Activated CD4-positive, alpha-beta memory T cell treated with anti-CD3 and anti-CD28 coated beads for 36 hours (primary cell): ENCODE results near the gene C20orf144. TPM values are rescaled to one million over a fixed set of nuclear protein-coding genes. Genes with fewer than 3 reads are reported as not detected.

ENCODE experiments used
- CTCF ChIA-PET: fragments of 350-600 bp; sonication (Branson Sonifier 250); formaldehyde crosslinking; loops from one replicate; lab custom pipeline; 2021; ENCODE audit warnings: antibody characterized with exemption, inconsistent platforms; lab: Charles Lee
- POLR2A ChIA-PET: fragments of 350-600 bp; sonication (Branson Sonifier 250); formaldehyde crosslinking; loops from one replicate; lab custom pipeline; 2021; ENCODE audit warnings: antibody characterized with exemption; lab: Charles Lee
- DNase-seq: peaks from one replicate; pipeline ENCODE4 v3.0.0-alpha.2; 2020
- H3K27ac Mint-ChIP-seq: one replicate; pipeline ENCODE4 v1.8.0; 2021; ENCODE audit warnings: mixed read lengths
- H3K27me3 Mint-ChIP-seq: one replicate; pipeline ENCODE4 v1.8.0; 2021; ENCODE audit warnings: mixed read lengths
- H3K36me3 Mint-ChIP-seq: one replicate; pipeline ENCODE4 v1.8.0; 2021; ENCODE audit warnings: mixed read lengths
- H3K4me1 Mint-ChIP-seq: one replicate; pipeline ENCODE4 v1.8.0; 2021; ENCODE audit warnings: low read depth, mixed read lengths
- H3K4me3 Mint-ChIP-seq: one replicate; pipeline ENCODE4 v1.8.0; 2021; ENCODE audit warnings: mild to moderate bottlenecking, mixed read lengths
- H3K9me3 Mint-ChIP-seq: one replicate; pipeline ENCODE4 v1.8.0; 2021; ENCODE audit warnings: mixed read lengths
- intact Hi-C: fragments of 100-400 bp; cut with micrococcal nuclease; formaldehyde crosslinking; loops from one replicate; pipeline ENCODE4 v1.15.1; 2023
- total RNA-seq, 2 experiments: library from RNA; stranded (reverse); gene quantifications; one replicate each; pipeline ENCODE4 v1.2.3, GENCODE V29; 2021

C20orf144 gene
- total RNA-seq, 2 experiments from 2014 or later: 0.26 to 0.31 TPM

- Mint-ChIP-seq H3K36me3 (no peaks in the 10 kb centered on the region), H3K4me1 (peaks cover 37% of the 10 kb centered on the region), H3K9me3 (no peaks in the 10 kb centered on the region), H3K27ac (peak overlapping the region; percentile 71), H3K27me3 (no peaks in the 10 kb centered on the region), H3K4me3 (peak overlapping the region; percentile 78)
- CTCF ChIA-PET: interaction anchor here (0.6 to 5.5 kb wide), 39 partner anchors 8 to 375 kb away, joined by 3 to 55 read pairs (median 6); partner anchors contain the start of genes CBFA2T2, CDK5RAP1, NECAB3 and PXMP4
- POLR2A ChIA-PET: interaction anchor here (0.8 to 3.0 kb wide), 12 partner anchors 10 to 326 kb away, joined by 3 to 21 read pairs (median 10); partner anchors contain the start of genes CBFA2T2, E2F1, RALY and SNTA1
- intact Hi-C loops: loop anchor here (5.0 kb wide), 2 partner anchors 225 to 265 kb away; partner anchors contain the start of genes CDK5RAP1 and SNTA1
- peak; percentile 64 for DNase-seq
These were observed 5.1 kb downstream of the C20orf144 start for GRCh38 chr20:33667245-33667675.

- peak; percentile 87 for DNase-seq
- Mint-ChIP-seq H3K4me3 (peak overlapping the region; percentile 78), H3K27me3 (no peaks in the 10 kb centered on the region), H3K4me1 (peaks cover 34% of the 10 kb centered on the region), H3K9me3 (no peaks in the 10 kb centered on the region), H3K36me3 (no peaks in the 10 kb centered on the region), H3K27ac (peak overlapping the region; percentile 71)
- ChIA-PET CTCF (interaction anchor here (0.6 to 5.5 kb wide), 41 partner anchors 7 to 376 kb away, joined by 3 to 55 read pairs (median 6); partner anchors contain the start of genes CBFA2T2, CDK5RAP1, NECAB3 and PXMP4), POLR2A (interaction anchor here (0.6 to 3.0 kb wide), 15 partner anchors 10 to 325 kb away, joined by 3 to 21 read pairs (median 6); partner anchors contain the start of genes CBFA2T2, E2F1, RALY and SNTA1)
- intact Hi-C loops: loop anchor here (1.0 to 5.0 kb wide), 3 partner anchors 211 to 266 kb away; partner anchors contain the start of genes CDK5RAP1 and SNTA1
These were observed 5.7 kb downstream of the C20orf144 start for GRCh38 chr20:33667676-33668465.

GRCh38 chr20:33668466-33669155 lies 6.5 kb downstream of the C20orf144 start:
- ChIA-PET POLR2A (interaction anchor here (0.6 to 3.0 kb wide), 11 partner anchors 11 to 325 kb away, joined by 3 to 21 read pairs (median 6); partner anchors contain the start of genes CBFA2T2, RALY and ZNF341), CTCF (interaction anchor here (0.7 to 5.5 kb wide), 31 partner anchors 11 to 377 kb away, joined by 3 to 55 read pairs (median 7); partner anchors contain the start of genes CBFA2T2, CDK5RAP1, PXMP4 and SNTA1)
- Mint-ChIP-seq H3K36me3 (no peaks in the 10 kb centered on the region), H3K4me3 (peak overlapping the region; percentile 78), H3K27ac (peak overlapping the region; percentile 33), H3K27me3 (no peaks in the 10 kb centered on the region), H3K4me1 (peaks cover 41% of the 10 kb centered on the region), H3K9me3 (no peaks in the 10 kb centered on the region)
- intact Hi-C loops: loop anchor here (1.0 to 5.0 kb wide), 3 partner anchors 211 to 266 kb away; partner anchors contain the start of genes CDK5RAP1 and SNTA1
- DNase-seq: no peak

- peaks cover 41% of the 10 kb centered on the region for H3K4me1 Mint-ChIP-seq
- no peak overlapping the region for H3K27ac Mint-ChIP-seq
- H3K27me3 Mint-ChIP-seq: no peaks in the 10 kb centered on the region
These were observed 7.1 kb downstream of the C20orf144 start for GRCh38 chr20:33669224-33669623.

GRCh38 chr20:33669873-33670640 lies 7.9 kb downstream of the C20orf144 start:
- Mint-ChIP-seq H3K4me3 (no peak overlapping the region), H3K9me3 (no peaks in the 10 kb centered on the region), H3K4me1 (peaks cover 36% of the 10 kb centered on the region), H3K27ac (no peak overlapping the region), H3K27me3 (no peaks in the 10 kb centered on the region), H3K36me3 (no peaks in the 10 kb centered on the region)
- intact Hi-C loops: loop anchor here (5.0 kb wide), 2 partner anchors 228 to 268 kb away; partner anchors contain the start of genes CDK5RAP1 and SNTA1
- DNase-seq: no peak
- ChIA-PET CTCF (interaction anchor here (2.5 to 4.6 kb wide), 3 partner anchors 212 to 222 kb away, joined by 7 to 32 read pairs (median 9); no protein-coding TSS in a partner anchor), POLR2A (interaction anchor here (0.6 to 0.9 kb wide), 2 partner anchors 123 to 434 kb away, joined by 3 read pairs; no protein-coding TSS in a partner anchor)

More at GRCh38 chr20:33669224-33669623, 7.1 kb downstream of the C20orf144 start:
- ChIA-PET CTCF (interaction anchor here (0.5 to 5.5 kb wide), 11 partner anchors 10 to 268 kb away, joined by 3 to 55 read pairs (median 17); partner anchors contain the start of genes CBFA2T2, CDK5RAP1 and ZNF341), POLR2A (interaction anchor here (1.4 to 3.0 kb wide), 3 partner anchors 12 to 180 kb away, joined by 3 to 20 read pairs (median 3); partner anchors contain the start of gene CBFA2T2)
- H3K36me3 Mint-ChIP-seq: no peaks in the 10 kb centered on the region
- DNase-seq: no peak
- no peak overlapping the region for H3K4me3 Mint-ChIP-seq
- no peaks in the 10 kb centered on the region for H3K9me3 Mint-ChIP-seq
- intact Hi-C loops: loop anchor here (5.0 kb wide), 2 partner anchors 227 to 267 kb away; partner anchors contain the start of genes CDK5RAP1 and SNTA1

GRCh38 chr20:33670715-33671499 lies 8.8 kb downstream of the C20orf144 start:
- Mint-ChIP-seq H3K4me1 (peaks cover 35% of the 10 kb centered on the region), H3K9me3 (no peaks in the 10 kb centered on the region), H3K27ac (no peak overlapping the region), H3K27me3 (no peaks in the 10 kb centered on the region), H3K4me3 (no peak overlapping the region), H3K36me3 (peaks cover under 1% of the 10 kb centered on the region)
- CTCF ChIA-PET: interaction anchor here (0.6 to 4.6 kb wide), 3 partner anchors 57 to 217 kb away, joined by 3 to 32 read pairs (median 7); no protein-coding TSS in a partner anchor
- no peak for DNase-seq
- POLR2A ChIA-PET: interaction anchor here (0.6 to 0.9 kb wide), 3 partner anchors 8 to 433 kb away, joined by 3 read pairs; partner anchors contain the start of gene C20orf144
- intact Hi-C loops: no loop called here

GRCh38 chr20:33671573-33672288 lies 9.6 kb downstream of the C20orf144 start:
- Mint-ChIP-seq H3K9me3 (no peaks in the 10 kb centered on the region), H3K36me3 (peaks cover 7% of the 10 kb centered on the region), H3K4me3 (no peak overlapping the region), H3K4me1 (peaks cover 32% of the 10 kb centered on the region), H3K27me3 (no peaks in the 10 kb centered on the region), H3K27ac (no peak overlapping the region)
- ChIA-PET POLR2A (interaction anchor here (0.7 to 1.2 kb wide), 2 partner anchors 7 to 9 kb away, joined by 3 to 4 read pairs; partner anchors contain the start of gene C20orf144), CTCF (interaction anchor here (0.6 to 2.5 kb wide), 2 partner anchors 8 to 214 kb away, joined by 3 to 7 read pairs; no protein-coding TSS in a partner anchor)
- no peak for DNase-seq
- intact Hi-C loops: no loop called here

- ChIA-PET POLR2A (interaction anchor here (1.2 to 1.3 kb wide), 2 partner anchors 8 to 10 kb away, joined by 3 to 4 read pairs; no protein-coding TSS in a partner anchor), CTCF (interaction anchor here (2.5 kb wide), 1 partner anchor 215 kb away, joined by 7 read pairs; no protein-coding TSS in a partner anchor)
- Mint-ChIP-seq H3K27ac (no peak overlapping the region), H3K4me3 (peak overlapping the region; percentile 76), H3K36me3 (peaks cover 14% of the 10 kb centered on the region), H3K9me3 (no peaks in the 10 kb centered on the region), H3K27me3 (no peaks in the 10 kb centered on the region), H3K4me1 (peaks cover 35% of the 10 kb centered on the region)
- DNase-seq: no peak
- intact Hi-C loops: no loop called here
These were observed 10.4 kb downstream of the C20orf144 start for GRCh38 chr20:33672426-33673113.

GRCh38 chr20:33673114-33673409 lies 10.9 kb downstream of the C20orf144 start:
- no peaks in the 10 kb centered on the region for H3K9me3 Mint-ChIP-seq
- peak overlapping the region; percentile 76 for H3K4me3 Mint-ChIP-seq
- no peaks in the 10 kb centered on the region for H3K27me3 Mint-ChIP-seq
- ChIA-PET POLR2A (interaction anchor here (1.2 to 1.3 kb wide), 2 partner anchors 9 to 10 kb away, joined by 3 to 4 read pairs; no protein-coding TSS in a partner anchor), CTCF (no interaction called here)
- peaks cover 36% of the 10 kb centered on the region for H3K4me1 Mint-ChIP-seq
- H3K36me3 Mint-ChIP-seq: peaks cover 19% of the 10 kb centered on the region
- intact Hi-C loops: no loop called here
- H3K27ac Mint-ChIP-seq: no peak overlapping the region
- no peak for DNase-seq
